ENCODE results near the gene SAMD10. TPM values are rescaled to one million over a fixed set of nuclear protein-coding genes. Genes with fewer than 3 reads are reported as not detected.

The SAMD10 gene
- total RNA-seq, 1 experiment from 2014 or later, result 5.7 TPM

DNA sequence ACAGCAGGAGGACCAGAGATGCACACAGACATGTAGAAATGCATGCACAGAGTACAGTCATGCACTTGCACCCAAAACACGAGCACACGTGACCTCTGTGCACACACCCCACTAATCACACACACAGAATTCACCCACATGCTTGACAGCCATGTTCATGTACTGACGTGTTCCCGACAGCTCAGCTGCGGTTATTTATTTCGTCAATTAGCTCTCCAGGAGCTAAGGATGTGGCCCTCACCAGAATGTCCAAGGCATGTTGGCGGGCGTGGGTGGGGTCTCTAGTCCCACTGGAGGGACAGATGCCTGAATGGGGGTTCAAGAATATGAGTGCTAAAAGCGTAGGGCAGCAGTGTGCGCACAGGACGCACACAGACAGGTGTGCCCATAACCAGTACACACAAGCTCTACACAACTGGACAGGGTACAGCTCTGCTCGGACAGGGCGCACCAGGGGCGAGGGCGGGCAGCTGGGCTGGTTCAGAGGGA, 919 bp upstream of the SAMD10 start:
- Histone ChIP-seq H4K20me1 (ENCODE audit: control insufficient read depth, insufficient read depth, insufficient read length) (no peaks in the 10 kb centered on the region), H3K4me2 (ENCODE audit: insufficient read depth, insufficient read length, low read length) (peak overlapping the region; percentile 67), H3K9me3 (ENCODE audit: control insufficient read depth, low read depth, low read length) (no peaks in the 10 kb centered on the region), H3K27me3 (ENCODE audit: insufficient read depth, low read length) (no peaks in the 10 kb centered on the region), H3K23me2 (ENCODE audit: insufficient read length, low read depth, low read length, poor library complexity, severe bottlenecking) (peaks cover 16% of the 10 kb centered on the region), H2BK120ac (ENCODE audit: low read depth, low read length, poor library complexity, severe bottlenecking) (no peak overlapping the region), H4K91ac (ENCODE audit: insufficient read length, low read depth, low read length) (no peak overlapping the region), H2BK5ac (ENCODE audit: insufficient read length, low read length) (no peak overlapping the region), H3T11ph (ENCODE audit: low read length) (no peak overlapping the region), H2BK20ac (ENCODE audit: low read depth, low read length, poor library complexity, severe bottlenecking) (no peak overlapping the region), H2AK5ac (ENCODE audit: insufficient read length, low read length) (no peak overlapping the region), H3K79me2 (ENCODE audit: insufficient read depth, low read length) (peaks cover 4% of the 10 kb centered on the region; the same call in 1 of the 2 replicates), H3K23ac (ENCODE audit: insufficient read length, low read depth, low read length) (no peak overlapping the region), H3K56ac (ENCODE audit: insufficient read length, low read depth, low read length) (no peak overlapping the region), H3K18ac (ENCODE audit: insufficient read length, low read depth, low read length) (no peak overlapping the region), H2BK15ac (ENCODE audit: low read depth, low read length) (no peak overlapping the region), H3K14ac (ENCODE audit: insufficient read depth, low read length) (no peak overlapping the region), H3K9ac (ENCODE audit: extremely low read depth, insufficient read length, low read length) (no peak overlapping the region), H4K8ac (replicated peaks; ENCODE audit: insufficient read length, low read depth, low read length) (no peak overlapping the region), H3K27ac (ENCODE audit: insufficient read length, low read depth, low read length) (no peak overlapping the region), H3K4ac (ENCODE audit: low read depth, low read length) (no peak overlapping the region), H3K79me1 (ENCODE audit: insufficient read depth, low read depth, low read length, poor library complexity, severe bottlenecking) (peaks cover 6% of the 10 kb centered on the region), H2AFZ (ENCODE audit: low read length) (no peak overlapping the region), H2BK12ac (ENCODE audit: insufficient read length, low read depth, low read length) (no peak overlapping the region), H3K4me1 (ENCODE audit: insufficient read depth, low read length) (peaks cover 3% of the 10 kb centered on the region; the same call in 1 of the 2 replicates), H4K5ac (ENCODE audit: insufficient read length, low read depth, low read length) (no peak overlapping the region)
- no CpG with 5 or more reads among the region's 15 CpGs for whole genome bisulfite sequencing (ENCODE audit: extremely low coverage, insufficient read length, low lambda C conversion rate)
- H3K36me3 Mint-ChIP-seq (ENCODE audit: insufficient read depth in 1 of 3, low read depth in 3 of 3), result peaks cover 17 to 31% (median 30%) of the 10 kb centered on the region in 3 experiments
- DNase-seq, result no peak
- no peaks in the 10 kb centered on the region for H3K9me3 Mint-ChIP-seq
- peaks cover 1% of the 10 kb centered on the region; the same call in 1 of the 2 replicates for H3K27me3 Mint-ChIP-seq (ENCODE audit: low read depth)
- TF ChIP-seq, protein P1, sequence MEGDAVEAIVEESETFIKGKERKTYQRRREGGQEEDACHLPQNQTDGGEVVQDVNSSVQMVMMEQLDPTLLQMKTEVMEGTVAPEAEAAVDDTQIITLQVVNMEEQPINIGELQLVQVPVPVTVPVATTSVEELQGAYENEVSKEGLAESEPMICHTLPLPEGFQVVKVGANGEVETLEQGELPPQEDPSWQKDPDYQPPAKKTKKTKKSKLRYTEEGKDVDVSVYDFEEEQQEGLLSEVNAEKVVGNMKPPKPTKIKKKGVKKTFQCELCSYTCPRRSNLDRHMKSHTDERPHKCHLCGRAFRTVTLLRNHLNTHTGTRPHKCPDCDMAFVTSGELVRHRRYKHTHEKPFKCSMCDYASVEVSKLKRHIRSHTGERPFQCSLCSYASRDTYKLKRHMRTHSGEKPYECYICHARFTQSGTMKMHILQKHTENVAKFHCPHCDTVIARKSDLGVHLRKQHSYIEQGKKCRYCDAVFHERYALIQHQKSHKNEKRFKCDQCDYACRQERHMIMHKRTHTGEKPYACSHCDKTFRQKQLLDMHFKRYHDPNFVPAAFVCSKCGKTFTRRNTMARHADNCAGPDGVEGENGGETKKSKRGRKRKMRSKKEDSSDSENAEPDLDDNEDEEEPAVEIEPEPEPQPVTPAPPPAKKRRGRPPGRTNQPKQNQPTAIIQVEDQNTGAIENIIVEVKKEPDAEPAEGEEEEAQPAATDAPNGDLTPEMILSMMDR (conservative IDR thresholded peaks at IDR 0.05), result no peak
- H3K4me1 Mint-ChIP-seq, result peaks cover 27% of the 10 kb centered on the region in 2 experiments
- peak overlapping the region in 1 of 3 experiments; percentile 7; a peak in 2 of 7 replicates for H3K27ac Mint-ChIP-seq
- H3K4me3 Mint-ChIP-seq, result peak overlapping the region; percentile 93 to 95

Data from H9 (cell line).